ENCODE results near the gene MRPL55.

Gene MRPL55

DNA sequence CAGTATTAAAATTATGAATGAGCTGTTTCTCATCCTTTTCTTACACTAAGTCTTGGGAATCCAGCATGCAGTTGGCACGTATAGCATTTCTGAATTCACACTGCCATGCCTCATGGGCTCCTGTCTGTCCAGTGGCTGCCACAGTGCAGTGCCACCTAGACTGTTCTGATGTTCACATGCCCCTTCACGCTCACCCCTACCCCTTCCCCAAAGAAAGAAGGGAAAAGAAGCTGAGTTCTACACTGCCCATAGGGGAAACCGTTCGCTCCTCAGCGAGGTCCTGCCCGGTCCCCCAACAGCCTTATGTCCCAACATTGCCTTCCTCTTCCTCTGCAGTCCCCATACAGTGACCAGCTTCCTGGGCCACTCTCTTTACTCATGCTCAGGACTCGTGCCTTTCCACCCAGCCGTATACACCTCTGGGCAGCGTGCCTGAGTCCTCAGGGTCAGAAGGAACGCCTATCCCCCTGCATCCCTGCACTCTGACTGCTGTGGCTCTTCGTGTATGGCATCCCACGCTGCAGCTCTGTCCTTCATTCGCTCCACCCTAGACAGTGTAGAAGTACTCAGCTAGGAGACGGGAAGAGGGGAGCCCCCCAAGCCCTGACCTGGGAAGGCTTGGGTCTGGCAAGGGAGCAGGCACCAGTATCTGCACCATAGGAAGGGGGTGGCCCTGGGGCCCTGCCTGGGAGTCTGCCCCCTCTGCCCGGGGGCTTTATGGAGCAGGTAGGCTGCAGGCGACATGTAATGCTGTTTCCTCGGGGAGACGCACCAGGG is 50.7 kb downstream of the MRPL55 start:
- H3K4me1 Mint-ChIP-seq: no peaks in the 10 kb centered on the region
- H3K27ac Mint-ChIP-seq: no peak overlapping the region
- TF ChIP-seq, protein P1, sequence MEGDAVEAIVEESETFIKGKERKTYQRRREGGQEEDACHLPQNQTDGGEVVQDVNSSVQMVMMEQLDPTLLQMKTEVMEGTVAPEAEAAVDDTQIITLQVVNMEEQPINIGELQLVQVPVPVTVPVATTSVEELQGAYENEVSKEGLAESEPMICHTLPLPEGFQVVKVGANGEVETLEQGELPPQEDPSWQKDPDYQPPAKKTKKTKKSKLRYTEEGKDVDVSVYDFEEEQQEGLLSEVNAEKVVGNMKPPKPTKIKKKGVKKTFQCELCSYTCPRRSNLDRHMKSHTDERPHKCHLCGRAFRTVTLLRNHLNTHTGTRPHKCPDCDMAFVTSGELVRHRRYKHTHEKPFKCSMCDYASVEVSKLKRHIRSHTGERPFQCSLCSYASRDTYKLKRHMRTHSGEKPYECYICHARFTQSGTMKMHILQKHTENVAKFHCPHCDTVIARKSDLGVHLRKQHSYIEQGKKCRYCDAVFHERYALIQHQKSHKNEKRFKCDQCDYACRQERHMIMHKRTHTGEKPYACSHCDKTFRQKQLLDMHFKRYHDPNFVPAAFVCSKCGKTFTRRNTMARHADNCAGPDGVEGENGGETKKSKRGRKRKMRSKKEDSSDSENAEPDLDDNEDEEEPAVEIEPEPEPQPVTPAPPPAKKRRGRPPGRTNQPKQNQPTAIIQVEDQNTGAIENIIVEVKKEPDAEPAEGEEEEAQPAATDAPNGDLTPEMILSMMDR (IDR thresholded peaks at IDR 0.05; ENCODE audit: unreplicated experiment in 3 of 3): no peak
- H3K9me3 Mint-ChIP-seq: peaks cover 11% of the 10 kb centered on the region
- H3K36me3 Mint-ChIP-seq (ENCODE audit: low read depth): no peaks in the 10 kb centered on the region
- H3K27me3 Mint-ChIP-seq (ENCODE audit: low read depth): peaks cover 85% of the 10 kb centered on the region
- H3K4me3 Mint-ChIP-seq: no peak overlapping the region

All from nephron (organoid).